HG02981 (cell line): ENCODE data around the gene EDARADD.

Source experiments
- ATAC-seq: cut with Tn5 transposase; IDR thresholded peaks from one replicate; pipeline ENCODE4 v1.9.1; 2021; ENCODE audit warnings: mild to moderate bottlenecking, moderate library complexity; ENCODE audit not compliant: unreplicated experiment

EDARADD gene

DNA sequence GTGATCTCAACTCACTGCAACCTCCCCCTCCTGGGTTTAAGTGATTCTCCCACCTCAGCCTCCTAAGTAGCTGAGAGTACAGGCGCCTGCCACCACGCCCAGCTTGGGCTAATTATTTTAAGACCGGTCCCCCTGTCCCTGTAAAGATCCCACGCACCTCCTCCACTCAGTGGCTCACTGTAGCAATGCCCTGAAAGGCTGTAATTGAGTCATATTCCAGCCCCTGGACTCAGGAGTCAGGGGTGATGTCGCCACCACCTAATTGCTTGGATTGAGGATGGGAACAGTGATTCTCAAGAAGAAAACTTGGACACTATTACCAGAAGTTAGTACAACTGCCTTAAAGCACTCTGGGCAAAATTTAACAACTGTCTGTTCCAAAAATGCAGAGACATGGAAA, 3.1 kb upstream of the EDARADD start:
- no peak for ATAC-seq

DNA sequence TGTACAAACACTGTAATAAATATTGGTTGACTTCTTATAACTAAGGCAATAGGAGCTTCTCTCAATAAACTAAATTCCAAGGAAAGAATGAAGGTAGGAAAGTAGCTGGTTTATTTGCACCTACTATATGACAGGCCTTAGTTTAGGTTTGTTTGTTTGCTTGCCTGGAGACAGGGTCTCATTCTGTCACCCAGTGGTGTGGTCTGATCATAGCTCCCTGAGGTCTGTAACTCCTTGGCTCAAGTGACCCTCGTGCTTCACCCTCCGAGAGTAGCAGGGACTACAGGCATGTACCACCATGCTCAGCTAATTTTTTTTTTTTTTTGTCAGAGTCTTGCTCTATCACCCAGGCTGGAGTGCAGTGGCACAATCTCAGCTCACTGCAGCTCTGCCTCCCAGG, 1.9 kb upstream of the EDARADD start:
- ATAC-seq = no peak

DNA sequence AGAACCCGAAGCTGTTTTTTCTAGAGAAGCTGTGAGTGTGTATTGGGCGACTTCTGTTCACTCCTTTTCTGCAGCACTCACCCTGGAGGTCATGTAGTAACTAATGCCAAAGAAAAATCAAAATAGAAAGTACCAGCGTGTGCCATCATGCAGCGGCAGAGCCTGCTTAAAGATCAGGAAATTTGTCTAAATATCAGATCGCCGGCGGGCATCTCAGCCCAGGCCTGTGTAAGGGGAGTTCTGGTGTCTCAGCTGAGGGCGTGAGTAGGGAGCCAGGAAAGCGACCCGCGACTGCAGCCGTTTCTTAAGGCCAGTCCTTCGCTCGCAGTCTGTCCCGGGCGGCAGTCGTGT, 768 bp downstream of the EDARADD start:
- ATAC-seq = no peak

DNA sequence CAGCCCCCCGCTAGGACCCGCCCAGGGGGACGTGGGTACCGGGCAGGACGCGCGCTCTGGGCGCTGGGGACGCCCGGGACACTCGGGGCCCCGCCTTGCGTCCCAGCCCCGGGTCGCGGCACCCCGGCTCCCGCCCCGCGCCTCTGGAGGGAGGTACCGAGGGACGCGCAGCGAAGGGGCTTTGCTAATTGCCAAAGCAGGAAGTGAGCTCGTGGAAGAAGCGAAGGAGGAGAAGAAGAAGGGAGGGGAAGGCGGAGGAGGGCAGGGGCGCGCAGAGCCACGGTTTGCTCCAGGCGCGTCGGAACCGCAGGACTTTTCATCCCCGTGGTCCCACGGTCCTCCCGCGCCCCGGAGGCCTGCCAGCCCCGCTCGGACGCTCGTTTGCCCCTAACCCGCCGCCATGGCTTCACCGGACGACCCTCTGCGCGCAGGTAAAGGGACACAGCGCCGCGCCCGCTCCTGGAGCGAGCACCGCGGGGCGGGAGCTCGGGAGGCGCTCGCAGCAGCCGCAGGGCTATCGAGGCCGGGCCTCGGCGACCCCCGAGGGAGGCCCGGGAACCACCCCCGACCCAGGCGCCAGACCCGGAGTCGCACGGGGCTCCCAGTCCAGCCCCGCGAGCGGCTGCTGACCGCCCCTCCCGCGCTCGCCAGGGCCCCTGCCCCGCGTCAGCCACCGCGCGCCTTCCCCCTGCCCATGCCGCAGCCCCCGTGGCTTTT, 1.3 kb downstream of the EDARADD start:
- ATAC-seq = peak; percentile 63

DNA sequence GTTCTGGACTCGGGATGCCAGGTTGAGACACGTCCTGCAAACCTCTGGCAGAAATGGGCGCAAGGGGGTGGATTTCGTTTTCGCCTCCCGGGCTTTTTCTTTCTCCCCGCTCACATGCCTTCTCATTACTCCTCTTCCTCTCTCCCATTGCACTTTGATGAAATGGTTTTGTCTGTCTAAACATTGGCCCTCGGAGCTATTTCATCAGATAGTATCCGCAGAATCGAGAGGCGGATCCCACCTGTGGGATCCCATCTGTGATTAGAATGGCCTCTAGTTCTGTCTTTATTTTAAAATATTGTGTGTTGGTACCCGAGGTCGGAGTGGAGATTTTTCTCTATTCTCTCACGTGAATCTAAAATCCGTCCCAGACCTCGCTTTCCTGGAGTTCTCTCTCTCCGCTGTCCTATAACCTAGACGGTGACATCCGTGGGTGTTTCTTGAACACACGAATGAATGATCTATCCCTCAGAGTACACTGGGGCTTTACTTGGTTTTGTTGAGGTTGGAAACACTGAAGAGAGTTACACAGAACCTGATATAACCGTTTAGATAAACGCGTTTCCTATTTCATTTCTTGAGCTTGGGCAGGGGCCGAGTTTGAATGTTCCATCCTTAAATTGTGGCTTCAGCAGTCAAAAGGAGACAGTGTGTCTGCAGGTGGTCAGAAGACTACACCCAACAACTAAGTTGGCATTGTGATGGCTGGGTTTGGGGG, 2.0 kb downstream of the EDARADD start:
- ATAC-seq = no peak

DNA sequence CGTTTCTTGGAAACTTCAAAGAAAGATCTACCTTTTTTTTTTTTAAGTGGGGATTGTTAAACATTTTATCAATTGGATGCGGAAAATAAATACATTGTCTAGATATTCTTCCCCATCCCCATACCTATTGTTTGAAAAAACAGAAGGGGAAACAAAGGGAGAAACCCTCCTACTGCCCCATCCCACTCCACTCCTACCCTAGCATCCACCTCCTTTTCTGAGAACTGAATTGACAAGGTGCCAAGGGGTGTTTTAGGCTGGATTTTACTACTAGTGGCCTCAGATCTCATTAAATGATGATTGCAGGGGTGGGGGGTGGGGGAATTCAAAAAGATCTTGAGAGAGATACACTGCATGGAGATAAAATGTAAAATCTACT, 2.6 kb downstream of the EDARADD start:
- ATAC-seq = no peak

DNA sequence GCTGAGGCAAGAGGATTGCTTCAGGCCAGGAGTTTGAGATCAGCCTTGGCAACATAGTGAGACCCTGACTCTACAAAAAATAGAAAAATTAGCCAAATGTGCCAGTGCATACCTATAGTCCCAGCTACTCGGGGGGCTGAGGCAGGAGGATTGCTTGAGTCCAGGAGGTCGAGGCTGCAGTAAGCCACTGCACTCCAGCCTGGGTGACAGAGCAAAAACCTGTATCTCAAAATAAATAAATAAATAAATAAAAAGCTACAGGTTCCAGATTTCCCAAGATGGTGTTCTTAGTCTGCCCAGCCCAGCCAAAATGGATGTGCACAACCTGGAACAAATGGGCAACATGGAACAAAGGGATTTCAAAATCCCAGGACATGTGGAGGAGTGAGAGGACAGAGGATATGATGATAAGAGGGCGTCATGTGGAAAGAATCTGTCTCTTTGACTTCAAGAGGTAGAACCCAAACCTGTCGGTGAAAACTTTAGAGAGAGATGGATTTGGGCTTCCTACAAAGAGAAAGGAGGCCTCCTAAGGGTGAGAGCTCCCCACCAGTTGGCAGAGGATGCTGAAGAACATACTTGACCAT, 3.2 kb downstream of the EDARADD start:
- ATAC-seq = no peak

DNA sequence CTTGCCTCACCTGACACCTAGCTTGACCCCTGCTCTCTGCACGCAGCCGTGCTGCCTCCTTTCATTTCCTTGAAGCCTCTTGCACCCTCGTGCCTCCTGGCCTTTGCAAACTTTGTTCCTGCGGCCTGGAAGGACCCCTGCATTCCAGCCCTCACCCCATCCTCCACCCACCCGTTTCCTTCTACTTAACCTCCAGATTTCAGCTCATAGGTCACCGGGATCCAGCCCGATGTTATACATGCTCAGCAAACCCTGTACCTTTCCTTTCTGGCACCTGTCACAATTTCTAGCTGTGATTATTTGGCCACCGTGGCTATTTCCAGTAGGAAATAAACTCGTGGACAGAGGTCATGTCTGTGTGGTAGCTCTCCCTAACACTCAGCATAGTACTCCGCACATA, 4.5 kb downstream of the EDARADD start:
- no peak for ATAC-seq

DNA sequence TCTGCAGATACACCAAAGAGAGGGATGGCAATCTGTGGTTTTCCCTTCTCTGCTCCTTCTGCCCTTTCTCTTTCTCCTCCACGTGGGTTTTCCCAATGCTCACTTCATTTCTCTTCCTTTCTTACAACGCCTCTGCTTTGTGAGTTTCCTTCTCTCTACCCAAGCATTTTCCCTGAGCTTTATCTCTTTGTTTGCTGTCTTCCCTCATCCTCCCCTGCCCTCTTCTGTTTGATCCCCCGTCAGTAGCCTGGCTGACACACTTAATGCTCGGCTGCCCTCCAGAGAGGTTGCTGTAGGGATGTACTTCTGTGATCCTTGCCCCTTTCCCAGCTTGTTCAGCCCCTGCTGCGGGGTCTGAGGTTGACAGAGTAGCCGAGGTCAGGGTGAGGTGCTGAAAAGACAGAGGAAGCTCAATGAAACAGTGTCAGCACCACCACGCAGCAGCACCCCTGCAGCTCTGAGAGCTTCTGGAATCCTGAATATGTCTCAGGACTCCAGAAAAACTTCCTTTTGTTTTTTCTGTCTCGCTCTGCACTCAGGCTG, 6.0 kb downstream of the EDARADD start:
- no peak for ATAC-seq

DNA sequence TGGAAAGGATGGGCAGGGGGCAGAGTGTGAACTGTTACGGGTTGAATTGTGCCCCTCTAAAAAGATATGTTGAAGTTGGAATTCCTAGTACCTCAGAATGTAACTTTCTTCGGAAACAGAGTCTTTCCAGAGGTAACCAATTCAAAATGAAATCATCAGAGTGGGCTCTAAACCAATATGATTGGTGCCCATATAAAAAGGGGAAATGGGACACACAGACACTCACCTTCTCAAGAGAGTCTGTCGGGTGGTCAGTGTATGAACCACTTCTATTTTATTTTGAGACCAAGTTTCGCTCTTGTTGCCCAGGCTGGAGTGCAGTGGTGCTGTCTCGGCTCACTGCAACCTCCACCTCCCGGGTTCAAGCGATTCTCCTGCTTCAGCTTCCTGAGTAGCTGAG, 7.6 kb downstream of the EDARADD start:
- ATAC-seq = no peak

DNA sequence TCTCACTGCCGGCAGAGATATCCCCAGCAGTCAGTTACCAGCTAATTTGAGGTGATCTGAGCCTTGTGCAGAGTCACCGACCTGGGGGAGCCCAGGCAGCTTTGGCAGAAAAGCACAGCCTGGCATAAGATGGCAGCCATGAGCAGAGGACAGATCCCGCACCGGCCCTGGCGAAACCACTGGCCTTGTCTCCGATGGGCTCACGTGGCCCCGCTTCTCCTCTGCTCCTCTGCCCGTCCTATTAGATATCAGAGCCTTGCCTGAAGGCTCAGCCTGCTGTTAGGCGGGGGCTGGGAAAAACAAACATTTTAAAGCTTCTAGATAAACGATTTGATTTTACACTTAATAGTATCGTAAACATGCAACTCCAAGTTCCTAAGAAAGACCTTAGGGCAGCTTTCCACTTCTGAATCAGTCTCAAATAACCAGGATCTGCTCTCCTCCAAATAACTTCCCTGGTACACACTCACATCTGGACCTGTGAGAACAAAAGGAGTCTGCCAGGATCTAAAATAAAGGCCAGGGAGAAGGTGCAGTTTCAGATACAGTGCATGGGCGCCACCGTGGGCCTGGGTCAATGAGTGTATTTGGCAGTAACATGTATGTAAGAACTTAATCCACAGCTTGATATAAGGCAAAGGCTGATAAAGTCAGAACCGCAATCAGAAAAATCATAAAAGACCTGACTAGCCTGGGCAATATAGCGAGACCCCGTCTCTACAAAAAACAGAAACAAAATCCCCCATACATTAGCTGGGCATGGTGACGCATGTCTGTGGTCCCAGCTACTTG, 10.0 kb downstream of the EDARADD start:
- no peak for ATAC-seq

DNA sequence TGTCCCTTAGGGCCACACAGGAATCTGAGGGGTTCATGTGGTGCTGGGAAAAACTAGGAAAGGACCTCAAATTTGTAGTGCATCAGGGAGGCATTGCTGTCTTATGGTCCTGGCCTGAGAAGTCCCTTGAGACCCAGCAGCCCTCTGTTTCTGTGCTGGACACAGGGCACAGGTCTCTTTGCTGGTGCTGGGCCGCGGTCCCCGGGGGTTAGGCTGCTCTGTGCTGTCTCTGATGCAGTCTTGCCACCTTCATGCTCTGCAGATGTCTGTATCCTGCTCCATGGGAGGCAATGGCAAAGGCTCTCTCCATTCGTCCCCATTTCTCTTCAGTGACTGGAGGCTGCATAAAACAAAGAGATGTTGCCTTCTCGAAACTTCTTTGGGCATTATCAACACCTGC, 13.0 kb downstream of the EDARADD start:
- no peak for ATAC-seq

DNA sequence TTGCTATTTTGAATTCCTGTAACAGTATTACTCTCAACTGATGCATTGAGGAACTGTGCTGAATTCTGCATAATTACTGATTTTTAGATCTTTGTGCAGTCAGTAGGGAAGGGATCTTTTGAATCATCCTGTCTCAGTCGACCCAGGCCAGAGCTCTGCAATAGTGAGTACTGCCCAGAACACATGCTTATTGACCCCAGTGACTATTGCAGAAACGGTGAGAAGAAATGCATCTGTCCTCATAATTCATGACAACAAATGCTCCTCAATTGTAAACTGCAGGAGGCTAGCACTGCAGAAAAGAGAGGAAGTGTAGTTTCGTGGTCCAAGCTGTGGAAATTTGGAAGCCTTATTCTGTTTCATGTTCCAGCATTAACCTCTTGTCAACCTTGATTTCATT, 19.6 kb downstream of the EDARADD start:
- no peak for ATAC-seq

DNA sequence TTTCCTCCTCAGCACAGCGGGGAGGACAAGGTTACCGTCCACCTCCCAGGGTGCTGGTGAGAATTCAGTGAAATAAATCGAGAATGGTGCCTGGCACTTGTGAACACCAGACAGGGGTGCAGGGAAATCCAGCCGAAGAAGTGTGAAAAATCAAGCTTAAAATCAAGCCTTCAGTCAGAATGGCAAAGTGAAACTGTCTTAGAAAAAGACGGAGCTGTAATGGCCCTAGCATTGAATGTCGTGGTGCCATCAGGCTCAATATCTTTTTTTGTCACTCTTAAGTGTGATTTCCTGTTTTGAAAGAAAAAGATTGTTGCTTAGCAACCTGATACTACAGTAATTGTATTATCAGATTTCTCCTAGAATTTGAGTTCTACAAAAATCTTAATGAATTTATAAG, 22.1 kb downstream of the EDARADD start:
- ATAC-seq = no peak

DNA sequence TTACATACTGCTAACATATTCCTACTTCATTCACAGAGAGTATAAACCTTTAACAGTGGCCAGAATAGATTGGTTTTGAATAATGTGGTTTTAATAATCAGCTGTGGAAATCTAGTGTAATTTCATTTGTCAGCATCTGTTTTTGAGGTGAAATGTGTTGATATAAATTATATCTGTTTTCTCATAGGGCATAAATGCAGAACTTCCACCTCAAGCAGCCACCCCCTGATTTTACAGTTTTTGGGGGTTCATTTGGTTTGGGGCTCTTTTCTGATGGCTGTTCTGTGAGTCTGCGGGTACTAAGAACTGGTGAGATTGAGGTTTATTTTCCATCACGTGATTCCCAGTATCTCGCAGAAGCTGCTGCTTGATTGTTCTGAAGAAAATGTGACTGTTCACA, 23.2 kb downstream of the EDARADD start:
- ATAC-seq = no peak

DNA sequence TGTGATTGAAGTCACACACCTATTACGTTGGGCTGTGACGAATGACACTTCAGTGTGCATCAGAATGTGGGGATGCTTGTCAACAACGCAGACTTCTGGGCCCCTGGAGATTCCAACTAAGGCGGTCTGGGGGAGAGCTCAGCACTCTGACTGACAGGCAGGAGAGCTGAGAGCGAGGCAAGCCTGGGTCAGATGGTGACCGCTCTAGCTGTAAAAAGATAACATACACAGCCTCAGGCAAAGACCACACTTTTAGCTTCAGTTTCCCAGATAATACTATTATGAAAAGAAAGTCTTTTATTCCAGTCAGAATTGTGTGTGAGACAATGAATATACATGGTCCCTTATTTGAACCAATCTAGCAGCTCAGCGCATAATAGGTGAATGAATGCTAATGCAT, 25.4 kb downstream of the EDARADD start:
- no peak for ATAC-seq

DNA sequence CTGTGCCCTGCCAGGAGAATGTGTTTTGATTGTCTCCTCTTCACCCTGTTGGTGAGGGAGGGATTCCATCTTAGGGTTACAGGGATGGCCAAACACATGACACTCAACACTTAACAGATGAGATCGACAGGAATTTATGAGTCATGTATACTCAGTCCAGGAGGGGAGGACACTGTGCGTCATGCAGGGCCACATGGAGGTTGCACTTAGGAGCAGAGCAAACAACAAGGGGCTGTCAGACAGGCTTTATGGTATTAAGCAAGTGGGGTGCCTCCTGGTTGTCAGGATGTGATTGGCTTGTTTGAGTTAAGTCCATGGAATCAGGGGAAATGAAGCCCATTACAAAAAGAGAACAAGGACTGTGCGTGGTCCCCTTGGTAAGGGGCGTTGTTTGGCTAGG, 26.9 kb downstream of the EDARADD start:
- ATAC-seq = no peak

DNA sequence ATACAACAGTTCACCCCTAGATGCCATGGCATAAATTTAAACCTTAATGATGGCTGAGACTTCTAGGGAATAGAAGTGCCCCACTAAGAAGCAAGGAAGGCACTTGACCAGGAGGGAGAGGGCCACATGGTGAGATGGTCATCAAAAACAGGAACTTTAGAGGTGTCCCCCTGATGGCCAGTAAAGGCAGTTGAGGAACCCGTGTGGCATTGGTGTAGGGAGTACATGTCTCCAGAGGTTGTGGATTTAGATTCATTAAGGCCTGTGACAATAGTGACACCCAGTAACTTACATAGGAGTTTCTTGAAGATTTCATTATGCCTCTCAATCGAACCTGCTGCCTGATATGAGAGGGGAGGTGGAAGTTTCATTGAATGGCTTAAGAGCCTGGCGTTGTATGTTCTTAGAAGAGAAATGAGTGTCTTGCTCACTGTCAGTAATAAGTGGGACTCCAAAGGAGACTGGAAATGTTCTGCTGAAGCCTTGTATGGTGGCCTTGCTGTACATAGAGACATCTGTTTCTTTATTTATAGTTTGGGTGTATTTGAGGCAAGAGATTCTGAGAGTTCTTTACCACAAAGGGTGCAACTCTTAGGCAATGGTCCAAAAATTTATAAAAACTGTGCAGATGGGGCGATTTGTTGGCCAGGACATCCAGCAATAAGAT, 27.9 kb downstream of the EDARADD start:
- no peak for ATAC-seq

DNA sequence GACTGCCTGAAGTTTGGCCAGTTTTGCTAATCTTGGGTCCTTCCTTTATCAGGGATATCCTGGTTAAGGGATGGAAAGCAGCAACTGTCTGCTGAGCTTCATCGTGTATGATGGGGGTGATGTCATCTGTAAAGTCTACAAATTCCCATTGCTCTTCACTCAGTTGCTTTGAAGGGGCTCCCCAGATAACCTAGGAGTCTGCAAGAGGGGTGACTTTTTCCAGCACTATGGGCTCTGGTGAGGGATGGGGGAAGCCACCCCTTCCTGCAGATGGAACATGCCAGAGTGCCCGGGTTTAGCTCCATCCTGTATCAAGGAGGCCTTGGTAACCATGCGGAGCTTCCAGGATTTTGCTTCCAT, 28.4 kb downstream of the EDARADD start:
- no peak for ATAC-seq

DNA sequence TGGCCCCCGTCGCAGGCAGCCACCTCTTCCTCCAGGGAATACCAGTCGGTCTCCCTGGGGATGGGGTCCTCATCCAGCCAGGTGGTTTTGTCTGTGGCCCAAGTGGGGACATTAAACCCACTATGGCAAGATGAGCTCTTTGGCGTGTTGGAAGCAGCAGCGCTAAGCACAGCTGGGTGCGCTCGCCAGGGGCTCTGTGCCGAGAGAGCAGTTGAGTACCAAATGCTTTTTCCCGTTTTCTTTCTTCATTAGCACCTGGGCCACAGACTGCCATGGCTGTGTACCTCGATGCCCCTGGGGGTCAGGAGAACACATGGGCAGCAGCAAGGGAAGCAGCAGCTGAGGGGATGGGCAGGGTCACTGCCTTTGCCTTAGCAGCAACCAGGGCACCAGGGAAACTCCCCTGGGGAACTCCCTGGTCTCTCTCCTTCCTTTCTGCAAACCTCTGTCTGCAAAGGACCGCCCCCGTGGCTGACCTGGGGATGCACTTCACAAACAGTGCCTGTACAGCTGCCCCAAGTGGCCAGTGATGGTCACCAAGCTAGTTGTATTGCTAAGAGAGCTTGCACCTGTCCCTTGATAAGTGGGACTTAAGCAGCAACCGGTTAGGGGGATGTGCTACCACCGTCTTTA, 31.1 kb downstream of the EDARADD start:
- peak; percentile 94 for ATAC-seq

DNA sequence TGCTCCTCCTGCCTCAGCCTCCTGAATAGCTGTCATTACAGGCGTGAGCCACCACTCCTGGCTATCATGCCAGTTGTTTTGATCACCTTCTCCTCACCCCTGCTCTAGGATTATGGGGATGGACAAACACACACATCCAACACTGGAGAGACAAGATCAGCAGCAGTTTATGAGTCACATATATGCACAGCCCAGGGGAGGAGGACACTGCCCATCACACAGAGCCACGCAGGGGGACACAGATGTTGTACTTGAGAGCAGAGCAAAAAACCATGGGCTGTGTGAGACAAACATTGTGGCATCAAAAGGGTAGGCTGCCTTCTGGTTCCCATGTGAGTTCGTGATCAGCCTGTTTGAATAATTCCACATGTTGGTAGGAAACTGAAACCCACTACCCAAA, 32.1 kb downstream of the EDARADD start:
- no peak for ATAC-seq
